ENCODE measurements around the gene GALK1.

Gene GALK1

DNA sequence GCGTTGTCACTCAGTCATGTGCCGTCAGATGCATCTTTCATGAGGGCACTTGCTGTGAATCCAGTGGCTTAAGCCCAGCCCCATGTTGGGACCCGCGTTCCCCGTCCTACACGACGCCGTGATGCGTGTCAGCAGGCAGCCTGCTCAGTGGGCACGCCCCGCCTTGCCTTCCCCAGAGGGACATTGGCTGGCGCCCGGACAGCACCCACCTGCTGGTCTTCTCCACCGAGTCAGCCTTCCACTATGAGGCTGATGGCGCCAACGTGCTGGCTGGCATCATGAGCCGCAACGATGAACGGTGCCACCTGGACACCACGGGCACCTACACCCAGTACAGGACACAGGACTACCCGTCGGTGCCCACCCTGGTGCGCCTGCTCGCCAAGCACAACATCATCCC lies 34.9 kb downstream of the GALK1 start:
- H3K4me3 ChIP-seq (ENCODE audit: low read depth, low read length) = no peak overlapping the region
- no peak for DNase-seq (ENCODE audit: low read depth)
- TF ChIP-seq, protein P1, sequence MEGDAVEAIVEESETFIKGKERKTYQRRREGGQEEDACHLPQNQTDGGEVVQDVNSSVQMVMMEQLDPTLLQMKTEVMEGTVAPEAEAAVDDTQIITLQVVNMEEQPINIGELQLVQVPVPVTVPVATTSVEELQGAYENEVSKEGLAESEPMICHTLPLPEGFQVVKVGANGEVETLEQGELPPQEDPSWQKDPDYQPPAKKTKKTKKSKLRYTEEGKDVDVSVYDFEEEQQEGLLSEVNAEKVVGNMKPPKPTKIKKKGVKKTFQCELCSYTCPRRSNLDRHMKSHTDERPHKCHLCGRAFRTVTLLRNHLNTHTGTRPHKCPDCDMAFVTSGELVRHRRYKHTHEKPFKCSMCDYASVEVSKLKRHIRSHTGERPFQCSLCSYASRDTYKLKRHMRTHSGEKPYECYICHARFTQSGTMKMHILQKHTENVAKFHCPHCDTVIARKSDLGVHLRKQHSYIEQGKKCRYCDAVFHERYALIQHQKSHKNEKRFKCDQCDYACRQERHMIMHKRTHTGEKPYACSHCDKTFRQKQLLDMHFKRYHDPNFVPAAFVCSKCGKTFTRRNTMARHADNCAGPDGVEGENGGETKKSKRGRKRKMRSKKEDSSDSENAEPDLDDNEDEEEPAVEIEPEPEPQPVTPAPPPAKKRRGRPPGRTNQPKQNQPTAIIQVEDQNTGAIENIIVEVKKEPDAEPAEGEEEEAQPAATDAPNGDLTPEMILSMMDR (IDR thresholded peaks at IDR 0.05; ENCODE audit: insufficient read depth, low read depth, low read length, missing control alignments) = no peak

DNA sequence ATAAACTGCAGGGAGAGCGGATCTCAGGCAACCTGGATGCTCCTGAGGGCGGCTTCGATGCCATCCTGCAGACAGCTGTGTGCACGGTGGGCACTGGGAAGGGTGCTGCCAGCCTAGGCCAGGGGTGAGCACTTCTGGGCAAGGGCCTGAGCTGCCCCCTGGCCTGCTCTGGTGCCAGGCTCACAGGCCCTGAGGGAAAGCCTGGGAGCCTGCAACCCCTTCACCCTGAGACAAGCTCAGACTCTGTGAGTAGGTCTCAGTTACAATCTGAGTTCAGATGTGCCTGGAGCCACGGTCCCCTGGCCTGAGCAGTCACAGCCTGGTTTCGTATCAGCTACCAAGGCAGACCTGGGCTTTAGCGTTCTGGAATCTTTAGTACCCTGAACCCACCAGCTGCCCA lies 35.6 kb downstream of the GALK1 start:
- no peak overlapping the region for H3K4me3 ChIP-seq (ENCODE audit: low read depth, low read length)
- TF ChIP-seq, protein P1 (IDR thresholded peaks at IDR 0.05; ENCODE audit: insufficient read depth, low read depth, low read length, missing control alignments) = no peak
- DNase-seq (ENCODE audit: low read depth) = no peak

DNA sequence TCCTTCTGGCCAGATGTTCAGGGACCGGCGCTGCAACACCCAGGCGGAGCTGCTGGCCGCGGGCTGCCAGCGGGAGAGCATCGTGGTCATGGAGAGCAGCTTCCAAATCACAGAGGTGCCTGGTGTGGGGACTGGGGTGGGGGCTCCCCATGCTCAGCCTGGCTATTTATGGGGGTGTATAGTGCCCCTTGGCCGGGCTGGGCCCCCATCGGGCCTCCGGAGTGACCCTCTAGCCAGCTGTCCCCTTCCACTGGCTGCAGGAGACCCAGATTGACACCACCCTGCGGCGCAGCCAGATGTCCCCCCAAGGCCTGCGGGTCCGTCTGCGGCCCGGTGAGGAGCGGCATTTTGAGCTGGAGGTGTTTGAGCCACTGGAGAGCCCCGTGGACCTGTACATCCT lies 37.6 kb downstream of the GALK1 start:
- no peak for DNase-seq (ENCODE audit: low read depth)
- H3K4me3 ChIP-seq (ENCODE audit: low read depth, low read length) = no peak overlapping the region
- TF ChIP-seq, protein P1 (IDR thresholded peaks at IDR 0.05; ENCODE audit: insufficient read depth, low read depth, low read length, missing control alignments) = no peak

DNA sequence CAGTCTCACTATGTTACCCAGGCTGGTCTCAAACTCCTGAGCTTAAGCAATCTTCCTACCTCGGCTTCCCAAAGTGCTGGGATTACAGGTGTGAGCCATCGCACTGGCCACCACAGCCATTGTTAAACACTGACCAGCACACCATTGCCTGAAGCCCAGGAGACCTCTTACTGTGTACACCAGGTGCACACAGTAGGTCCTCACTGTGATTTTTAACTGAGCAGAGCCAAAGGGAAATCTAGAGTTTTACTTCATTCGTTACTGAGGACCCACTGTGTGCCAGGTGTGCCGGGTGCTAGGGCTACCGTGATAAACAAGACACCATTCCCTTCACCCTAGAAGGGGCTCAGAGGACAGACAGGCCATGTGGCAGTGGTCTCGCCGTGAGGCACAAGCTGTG lies 39.5 kb downstream of the GALK1 start:
- no peak overlapping the region for H3K4me3 ChIP-seq (ENCODE audit: low read depth, low read length)
- DNase-seq (ENCODE audit: low read depth) = no peak
- TF ChIP-seq, protein P1 (IDR thresholded peaks at IDR 0.05; ENCODE audit: insufficient read depth, low read depth, low read length, missing control alignments) = no peak

DNA sequence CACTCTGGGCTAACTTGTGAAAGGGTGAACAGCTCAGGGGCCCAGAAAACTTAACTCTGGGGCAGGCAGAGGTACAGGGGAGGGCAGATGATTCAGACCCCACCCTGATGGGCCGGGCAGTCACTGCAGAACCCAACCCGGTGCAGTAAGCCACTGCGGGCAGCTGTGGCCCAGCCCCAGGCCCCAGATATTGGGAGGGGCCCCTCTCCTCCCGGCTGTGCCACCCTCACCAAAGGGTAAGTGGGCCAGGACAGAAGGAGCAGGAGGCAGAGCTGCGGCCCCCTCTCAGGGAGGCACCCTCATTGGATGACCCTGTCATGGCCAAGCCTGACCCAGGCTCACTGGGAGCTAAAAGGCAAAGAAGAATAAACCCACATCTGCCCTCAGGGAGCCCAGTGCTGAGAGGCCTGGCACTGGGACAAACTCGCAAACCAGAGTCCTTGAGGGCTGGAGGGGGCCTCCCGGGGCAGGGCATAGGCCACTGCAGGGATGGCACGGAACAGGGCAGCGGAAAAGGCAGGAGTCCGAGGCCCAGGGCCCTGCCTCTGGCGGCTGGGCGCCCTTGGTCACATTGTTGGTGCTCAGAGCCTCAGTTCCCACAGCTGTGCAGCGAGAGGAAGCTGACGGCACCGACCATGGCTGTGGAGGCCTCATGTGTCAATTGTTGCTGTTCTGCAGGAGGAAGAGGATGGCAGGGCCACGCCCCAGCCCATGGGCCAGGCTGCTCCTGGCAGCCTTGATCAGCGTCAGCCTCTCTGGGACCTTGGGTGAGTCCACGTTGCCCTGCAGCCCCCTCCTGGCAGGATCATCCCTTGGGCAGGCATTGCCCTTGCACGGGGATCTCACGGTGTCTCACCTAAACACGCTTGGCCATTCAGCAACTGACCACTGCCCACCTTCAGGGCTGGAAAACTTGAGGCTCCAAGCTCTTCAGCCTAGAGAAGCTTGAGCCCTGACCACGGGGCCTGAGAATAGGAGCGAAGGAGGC lies 40.7 kb downstream of the GALK1 start:
- no peak for DNase-seq (ENCODE audit: low read depth)
- TF ChIP-seq, protein P1 (IDR thresholded peaks at IDR 0.05; ENCODE audit: insufficient read depth, low read depth, low read length, missing control alignments) = no peak
- H3K4me3 ChIP-seq (ENCODE audit: low read depth, low read length) = no peak overlapping the region

DNA sequence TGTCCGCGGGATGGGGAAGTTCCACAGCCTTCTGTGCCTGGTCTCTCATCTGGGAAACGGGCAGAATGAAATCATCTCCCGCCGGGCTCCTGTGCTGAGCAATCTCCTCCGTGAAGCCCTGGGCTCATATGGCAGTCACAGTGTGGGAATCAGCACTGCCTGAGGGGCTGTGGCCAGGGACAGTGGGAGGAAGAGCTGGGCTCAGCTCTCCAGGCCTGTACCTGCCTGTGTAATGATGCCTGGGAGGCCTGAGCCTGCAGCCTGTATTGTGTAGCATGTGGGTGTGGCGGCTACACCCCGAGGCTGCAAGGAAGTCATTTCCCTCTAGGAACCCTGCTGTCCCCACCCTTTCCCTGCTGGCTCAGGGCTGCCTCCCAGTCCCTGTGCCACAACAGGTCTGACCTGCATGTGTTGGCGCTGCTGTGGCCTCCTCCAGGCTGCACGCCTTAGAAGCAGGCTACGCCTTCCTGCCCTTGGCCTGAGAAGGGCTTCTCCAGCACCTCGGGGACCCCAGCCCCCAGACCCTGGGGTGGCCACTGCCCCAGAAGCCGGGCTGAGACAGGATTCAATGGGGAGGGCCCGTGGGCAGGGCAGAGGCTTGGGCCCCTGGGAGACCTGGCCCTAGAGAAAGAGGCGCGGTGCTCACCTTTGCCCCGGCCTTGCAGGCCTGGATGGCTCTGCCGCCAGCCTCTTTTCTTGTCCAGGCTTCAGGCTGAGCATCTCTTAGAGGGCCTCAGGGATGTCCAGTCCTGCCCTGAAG lies 41.6 kb downstream of the GALK1 start:
- TF ChIP-seq, protein P1 (IDR thresholded peaks at IDR 0.05; ENCODE audit: insufficient read depth, low read depth, low read length, missing control alignments) = no peak
- no peak for DNase-seq (ENCODE audit: low read depth)
- H3K4me3 ChIP-seq (ENCODE audit: low read depth, low read length) = no peak overlapping the region
